Mucosa of rectum (tissue), 2 donors: ENCODE results near the gene MYL3.

Source experiments
- H3K27ac ChIP-seq, 2 donors: one replicate each; pipeline ENCODE4 v1.7.0; 2013; ENCODE audit warnings: inconsistent platforms in 2 of 2, low read depth in 2 of 2, low read length in 2 of 2
- H3K27me3 ChIP-seq, 2 donors: one replicate each; pipeline ENCODE4 v1.7.0; 2013; ENCODE audit warnings: low read length in 2 of 2; ENCODE audit not compliant: control insufficient read depth in 2 of 2, insufficient read depth in 2 of 2
- H3K36me3 ChIP-seq, 2 donors: one replicate each; pipeline ENCODE4 v1.7.0; 2013; ENCODE audit warnings: low read length in 2 of 2; ENCODE audit not compliant: control insufficient read depth in 2 of 2, insufficient read depth in 2 of 2
- H3K4me1 ChIP-seq, 2 donors: one replicate each; pipeline ENCODE4 v1.7.0; 2013; ENCODE audit warnings: low read length in 2 of 2, mild to moderate bottlenecking in 1 of 2; ENCODE audit not compliant: control insufficient read depth in 2 of 2, insufficient read depth in 2 of 2
- H3K4me3 ChIP-seq, 2 donors: one replicate each; pipeline ENCODE4 v1.7.0; 2013; ENCODE audit warnings: low read length in 2 of 2
- H3K9ac ChIP-seq, 2 donors: one replicate each; pipeline ENCODE4 v1.7.0; 2013; ENCODE audit warnings: low read length in 2 of 2, low read depth in 1 of 2, mild to moderate bottlenecking in 1 of 2
- H3K9me3 ChIP-seq, 2 donors: one replicate each; pipeline ENCODE4 v1.7.0; 2013; ENCODE audit warnings: low read length in 2 of 2; ENCODE audit not compliant: control insufficient read depth in 2 of 2
- donor health status: healthy.
- donor health status: Normal muscosa, but diverticular disease.

The MYL3 gene

DNA sequence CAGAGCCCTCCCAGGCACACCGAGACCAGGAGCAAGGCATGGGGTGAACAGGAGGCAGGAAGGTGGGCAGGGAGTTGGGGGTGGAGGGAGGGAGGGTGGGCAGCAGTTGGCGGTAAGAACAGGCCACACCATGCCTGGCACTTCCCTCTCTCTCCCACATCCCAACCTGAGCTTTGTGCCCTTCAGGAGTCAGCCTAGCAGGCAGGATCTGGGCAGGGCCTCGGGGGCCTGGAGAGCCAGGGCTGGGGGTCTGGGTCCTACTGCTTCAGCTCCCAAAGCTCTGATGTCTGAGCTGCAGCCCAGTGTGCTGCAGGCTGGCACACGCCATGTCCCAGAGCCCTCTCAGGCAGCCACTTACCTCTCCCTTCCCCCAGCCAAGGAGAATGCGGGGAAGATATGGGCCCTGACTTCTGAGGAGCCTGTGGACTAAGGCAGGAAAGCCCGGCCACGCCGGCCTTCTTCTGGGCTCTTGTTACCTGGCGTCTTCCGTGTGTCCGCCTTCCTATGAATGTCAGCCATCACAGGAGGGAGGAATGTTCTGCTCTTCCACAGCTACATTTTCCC is 2.9 kb upstream of the MYL3 start:
- Histone ChIP-seq H3K9me3 (no peaks in the 10 kb centered on the region), H3K27me3 (no peaks in the 10 kb centered on the region), H3K4me1 (peaks cover 4 to 7% of the 10 kb centered on the region in 2 donors), H3K27ac (no peak overlapping the region), H3K36me3 (no peaks in the 10 kb centered on the region), H3K9ac (no peak overlapping the region), H3K4me3 (no peak overlapping the region)

DNA sequence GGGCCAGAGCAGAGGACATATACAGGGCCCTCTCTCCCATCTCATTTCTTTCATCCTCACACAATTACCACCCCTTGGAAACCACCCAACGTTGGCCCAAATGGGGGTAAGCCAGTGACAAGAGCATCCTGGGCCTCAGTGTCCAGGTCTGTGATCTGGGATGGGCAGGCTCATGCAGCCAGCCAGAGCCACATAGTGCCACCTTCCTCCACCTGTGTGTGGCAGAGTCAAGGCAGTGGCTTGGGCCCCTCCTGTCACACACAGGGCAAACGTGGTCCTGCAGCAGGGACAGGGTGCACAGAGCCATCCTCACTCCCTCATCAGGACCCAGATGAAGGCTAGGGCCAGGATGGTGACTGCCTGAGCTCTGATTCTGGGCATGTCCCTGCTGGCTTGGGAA is 2.3 kb upstream of the MYL3 start:
- Histone ChIP-seq H3K4me1 (peaks cover 4 to 7% of the 10 kb centered on the region in 2 donors), H3K9ac (no peak overlapping the region), H3K4me3 (no peak overlapping the region), H3K9me3 (no peaks in the 10 kb centered on the region), H3K36me3 (no peaks in the 10 kb centered on the region), H3K27ac (no peak overlapping the region), H3K27me3 (no peaks in the 10 kb centered on the region)

DNA sequence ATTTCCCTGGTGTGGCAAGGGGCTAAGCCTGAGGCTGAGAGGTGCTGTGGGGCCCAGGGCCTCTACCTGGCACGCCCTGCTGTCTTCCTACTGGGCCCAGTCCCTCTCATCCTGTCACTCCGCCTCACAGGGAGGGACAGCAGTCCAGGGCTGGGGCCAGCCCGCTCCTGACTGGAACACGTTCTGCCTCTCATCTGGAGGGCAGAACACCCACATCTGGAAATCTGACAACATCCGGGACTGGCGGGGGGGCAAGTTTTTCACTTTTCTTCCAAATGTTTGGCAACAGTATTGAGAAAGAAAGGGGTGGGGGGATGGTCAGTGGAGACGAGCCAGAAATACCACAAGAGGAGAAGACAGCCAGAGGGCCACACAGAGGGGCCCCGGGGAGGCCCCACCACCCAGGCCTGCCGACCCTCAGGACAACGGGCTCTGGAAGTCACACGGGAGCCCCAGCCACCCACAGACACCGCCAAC is 1.8 kb upstream of the MYL3 start:
- peaks cover 4 to 7% of the 10 kb centered on the region in 2 donors for H3K4me1 ChIP-seq
- H3K9me3 ChIP-seq = no peaks in the 10 kb centered on the region
- H3K36me3 ChIP-seq = no peaks in the 10 kb centered on the region
- H3K27ac ChIP-seq = no peak overlapping the region
- H3K9ac ChIP-seq = no peak overlapping the region
- no peaks in the 10 kb centered on the region for H3K27me3 ChIP-seq
- no peak overlapping the region for H3K4me3 ChIP-seq

DNA sequence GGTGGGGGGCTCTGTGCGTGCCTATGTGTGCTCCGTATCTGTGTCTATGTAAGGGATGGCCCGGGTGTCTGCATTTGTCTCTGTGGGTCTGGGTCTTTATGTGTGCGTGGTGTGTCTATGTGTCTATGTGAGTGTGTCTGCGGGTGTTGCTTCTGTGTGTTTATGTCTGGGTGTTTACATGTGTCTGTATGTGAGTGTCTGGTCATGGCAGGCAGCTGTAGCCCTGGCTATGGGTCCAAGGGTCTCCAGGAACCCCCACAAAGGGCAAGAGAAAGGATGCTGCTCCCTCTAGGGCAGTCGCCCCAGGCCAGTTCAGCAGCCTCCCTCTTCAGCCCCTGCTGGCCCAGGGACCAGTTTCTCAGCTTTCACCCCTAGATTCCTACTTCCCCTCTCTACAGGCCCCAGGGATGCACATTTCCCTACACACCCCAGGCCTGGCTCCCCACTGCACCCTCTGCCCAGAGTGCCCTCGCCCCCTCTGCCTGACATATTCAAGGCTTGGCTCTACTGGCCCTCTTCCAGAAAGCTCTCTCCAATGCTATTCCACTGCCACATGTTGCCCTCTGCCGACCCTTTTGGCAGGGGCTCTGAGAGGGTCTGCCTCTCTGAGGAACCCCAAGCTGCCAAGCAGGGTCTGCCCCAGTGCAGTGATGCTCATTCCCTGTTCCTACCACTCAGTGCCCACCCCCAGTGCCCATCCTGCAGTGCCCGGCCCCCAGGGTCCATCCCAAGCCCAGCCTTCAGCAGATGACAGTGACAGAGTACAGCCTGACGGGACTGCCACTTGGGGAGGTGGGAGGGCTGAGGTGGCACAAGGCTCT is 1.0 kb upstream of the MYL3 start:
- H3K4me1 ChIP-seq = peaks cover 4 to 7% of the 10 kb centered on the region in 2 donors
- no peaks in the 10 kb centered on the region for H3K9me3 ChIP-seq
- H3K9ac ChIP-seq = no peak overlapping the region
- H3K27ac ChIP-seq = no peak overlapping the region
- H3K36me3 ChIP-seq = no peaks in the 10 kb centered on the region
- no peaks in the 10 kb centered on the region for H3K27me3 ChIP-seq
- no peak overlapping the region for H3K4me3 ChIP-seq

DNA sequence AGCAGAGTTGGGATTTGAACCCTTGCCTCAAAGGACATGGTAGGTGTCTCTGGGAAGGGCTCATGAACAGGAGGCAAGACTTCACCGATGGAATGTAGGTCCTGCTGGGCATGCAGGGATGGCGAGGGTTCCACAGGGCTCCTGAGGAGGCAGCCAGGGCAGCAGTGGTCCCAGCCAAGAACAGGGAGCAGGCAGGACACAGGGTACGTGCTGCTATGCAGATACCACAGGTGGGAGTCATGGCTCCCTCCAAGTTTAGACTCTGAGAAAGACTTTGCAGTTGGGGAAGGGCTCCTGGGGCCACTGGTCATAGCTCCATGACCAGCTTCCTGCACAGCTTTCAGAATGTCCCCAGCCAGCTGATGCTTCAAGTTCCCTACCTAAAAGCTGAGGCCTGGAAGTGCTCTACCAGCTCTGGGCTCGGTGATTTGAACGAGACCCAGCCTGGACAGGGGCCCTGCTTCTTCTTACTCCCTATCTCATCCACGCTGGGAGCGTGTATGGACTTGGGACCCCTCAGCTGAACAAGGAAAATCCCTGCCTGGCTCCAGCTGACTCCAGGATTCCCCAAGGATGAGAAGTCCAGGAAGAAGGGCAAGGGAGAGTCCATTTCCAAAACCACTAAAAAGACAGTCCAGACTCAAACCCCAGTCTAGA is 747 bp downstream of the MYL3 start:
- no peaks in the 10 kb centered on the region for H3K9me3 ChIP-seq
- no peak overlapping the region for H3K9ac ChIP-seq
- no peaks in the 10 kb centered on the region for H3K27me3 ChIP-seq
- H3K4me1 ChIP-seq = peaks cover 3 to 4% of the 10 kb centered on the region in 2 donors
- H3K4me3 ChIP-seq = no peak overlapping the region
- H3K27ac ChIP-seq = no peak overlapping the region
- no peaks in the 10 kb centered on the region for H3K36me3 ChIP-seq

DNA sequence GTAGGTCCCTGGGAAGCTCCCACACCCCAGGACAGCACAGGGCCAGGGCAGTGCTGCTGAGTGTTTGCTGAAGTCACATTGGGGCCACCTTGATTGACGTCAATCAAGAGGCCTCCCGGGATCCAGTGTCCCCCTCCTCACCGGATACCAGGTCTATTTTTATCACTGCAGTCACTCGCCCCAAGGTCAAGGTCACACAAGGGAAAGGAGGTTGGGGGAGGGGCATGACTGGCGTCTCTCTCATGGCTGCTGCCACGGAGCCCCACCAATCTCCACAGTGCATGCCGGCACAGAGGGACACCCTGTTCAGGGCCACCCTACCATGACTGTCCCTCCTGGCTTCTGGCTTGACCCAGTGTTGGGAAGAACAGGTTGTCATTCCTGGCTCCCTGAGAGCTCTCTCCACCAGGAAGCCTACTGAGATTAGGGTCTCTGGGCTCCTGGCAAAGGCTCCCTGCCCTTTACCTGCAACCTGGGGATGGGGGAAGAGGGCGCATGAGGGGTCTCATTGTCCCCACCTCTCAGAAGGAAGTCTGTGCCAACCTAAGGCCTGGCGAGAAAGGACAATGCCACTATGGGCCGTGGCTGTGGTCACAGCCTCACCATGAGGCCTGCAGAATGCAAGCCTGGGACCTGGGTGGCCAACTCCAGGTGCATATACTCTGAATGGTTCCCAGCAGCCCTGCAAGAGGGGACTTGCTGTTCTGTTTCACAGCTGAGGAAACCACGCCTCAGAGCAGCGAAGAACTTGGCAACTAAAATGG is 1.5 kb downstream of the MYL3 start:
- H3K36me3 ChIP-seq = no peaks in the 10 kb centered on the region
- no peak overlapping the region for H3K9ac ChIP-seq
- H3K4me1 ChIP-seq = no peaks in the 10 kb centered on the region
- no peaks in the 10 kb centered on the region for H3K27me3 ChIP-seq
- no peak overlapping the region for H3K4me3 ChIP-seq
- H3K9me3 ChIP-seq = no peaks in the 10 kb centered on the region
- no peak overlapping the region for H3K27ac ChIP-seq

DNA sequence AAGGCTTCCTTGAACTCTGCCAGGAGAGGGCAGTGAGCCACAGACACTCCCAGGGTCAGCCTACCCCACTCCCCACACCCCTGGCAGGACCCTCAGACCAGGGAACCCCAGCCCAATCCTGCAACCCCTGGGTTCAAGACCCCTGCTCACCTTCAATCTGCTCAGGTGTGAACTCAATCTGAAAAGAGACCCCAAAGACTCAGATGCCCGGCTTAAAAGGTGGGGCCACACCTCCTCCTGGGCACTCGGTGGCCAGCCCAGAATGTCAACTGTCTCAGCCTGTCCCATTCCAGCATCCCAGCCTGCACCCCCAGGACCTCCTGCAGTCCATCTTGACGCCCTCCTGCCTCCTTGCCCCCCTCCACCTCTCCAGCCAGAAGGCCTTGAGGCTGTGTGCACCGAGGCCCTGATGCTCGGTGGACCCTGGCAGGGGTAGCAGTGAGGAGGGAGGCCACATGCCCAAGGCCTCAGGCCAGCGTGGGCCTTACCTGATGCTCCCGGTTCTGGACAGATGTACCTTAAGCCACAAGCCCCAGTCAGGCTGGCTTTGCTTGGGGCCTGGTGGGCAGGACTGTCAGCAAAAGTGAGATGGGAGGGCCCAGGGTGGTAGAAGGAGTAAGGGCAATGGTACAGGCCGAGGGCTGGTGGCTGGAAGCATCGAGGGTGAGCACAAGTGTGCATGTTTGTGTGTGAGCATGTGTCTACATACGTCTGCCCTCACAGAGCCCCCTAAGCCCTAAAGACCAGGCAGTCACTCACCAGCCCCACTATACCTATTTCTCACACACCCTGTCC is 2.2 kb downstream of the MYL3 start:
- Histone ChIP-seq H3K27ac (no peak overlapping the region), H3K4me1 (no peaks in the 10 kb centered on the region), H3K9ac (no peak overlapping the region), H3K9me3 (no peaks in the 10 kb centered on the region), H3K36me3 (no peaks in the 10 kb centered on the region), H3K27me3 (no peaks in the 10 kb centered on the region), H3K4me3 (no peak overlapping the region)

DNA sequence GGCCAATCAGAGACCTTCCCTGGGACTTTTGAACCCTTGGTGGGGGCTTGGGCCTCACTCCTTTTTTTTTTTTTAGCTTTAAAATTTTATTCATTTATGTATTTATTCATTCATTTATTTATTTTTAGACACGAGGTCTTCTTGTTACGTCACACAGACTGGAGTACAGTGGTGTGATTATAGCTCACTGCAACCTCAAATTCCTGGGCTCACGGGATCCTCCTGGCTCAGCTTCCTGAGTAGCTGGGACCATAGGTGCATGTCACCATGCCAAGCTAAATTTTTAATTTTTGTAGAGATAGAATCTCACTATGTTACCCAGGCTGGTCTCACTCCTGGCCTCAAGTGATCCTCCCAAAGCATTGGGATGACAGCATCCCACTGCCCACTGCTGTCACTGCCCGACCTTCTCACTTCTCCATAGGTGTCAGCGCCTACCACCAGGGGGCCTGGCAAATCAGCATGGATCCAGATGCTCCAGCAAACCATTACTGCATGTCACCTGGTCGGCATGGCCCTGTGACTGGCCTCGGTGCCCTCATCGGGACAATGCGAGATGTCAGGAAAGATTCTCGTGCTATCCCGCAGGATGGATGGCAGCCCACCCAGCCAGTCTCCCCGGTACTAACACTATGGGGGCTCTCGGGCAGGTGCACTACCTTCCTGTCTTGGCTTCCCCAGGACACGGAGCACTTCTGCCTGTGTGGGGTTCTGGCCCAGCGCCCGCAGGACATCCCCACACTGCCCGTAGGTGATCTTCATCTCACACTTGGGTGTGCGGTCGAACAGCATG is 3.0 kb downstream of the MYL3 start:
- no peak overlapping the region for H3K27ac ChIP-seq
- H3K4me1 ChIP-seq = no peaks in the 10 kb centered on the region
- no peaks in the 10 kb centered on the region for H3K27me3 ChIP-seq
- no peaks in the 10 kb centered on the region for H3K9me3 ChIP-seq
- H3K36me3 ChIP-seq = no peaks in the 10 kb centered on the region
- H3K9ac ChIP-seq = no peak overlapping the region
- no peak overlapping the region for H3K4me3 ChIP-seq
